T-cell (primary cell): ENCODE measurements around the gene BLMH. TPM values are rescaled to one million over a fixed set of nuclear protein-coding genes. Genes with fewer than 3 reads are reported as not detected.

Experiments
- ATAC-seq, 4 experiments: fragments of 200-7000 bp in 3 of 4; fragments of 150-1000 bp in 1 of 4; cut with Tn5 transposase; replicated peaks in 1 of 4; 1 replicate in 3 of 4; 2 replicates in 1 of 4; pipeline ENCODE4 v1.10.0; 2021; ENCODE audit warnings: moderate library complexity in 3 of 4, mild to moderate bottlenecking in 2 of 4, moderate number of reproducible peaks in 1 of 4
- CTCF ChIA-PET, 2 donors: fragments of 300-600 bp; sonication (Branson Sonifier 250); formaldehyde crosslinking; loops; one replicate each; lab custom pipeline; 2022; ENCODE audit warnings: antibody characterized with exemption in 2 of 2; lab: Charles Lee
- POLR2A ChIA-PET, 2 donors: fragments of 300-600 bp; sonication (Branson Sonifier 250); formaldehyde crosslinking; loops; one replicate each; lab custom pipeline; 2022; ENCODE audit warnings: antibody characterized with exemption in 2 of 2; lab: Charles Lee
- DNase-seq, 35 experiments: peaks; one replicate each; pipeline versions ENCODE4 v3.0.0 to v3.0.0-alpha.2; 2013 to 2023
- H3K27ac ChIP-seq: one replicate; pipeline ENCODE4 v1.5.1; 2013; ENCODE audit warnings: low read length
- H3K27me3 ChIP-seq, 2 experiments: replicated peaks in 1 of 2; 1 replicate in 1 of 2; 2 replicates in 1 of 2; pipeline versions ENCODE4 v1.6.1 to v1.7.0; 2013; ENCODE audit warnings: low read length in 1 of 2, mixed read lengths in 1 of 2; ENCODE audit not compliant: control insufficient read depth in 2 of 2, insufficient read depth in 2 of 2; ENCODE audit errors: extremely low read depth in 1 of 2
- H3K36me3 ChIP-seq, 2 donors: 1 replicate in 1 of 2; 2 replicates in 1 of 2; pipeline versions ENCODE4 v1.6.1 to v1.7.0; 2013; ENCODE audit warnings: low read length in 1 of 2; ENCODE audit not compliant: control insufficient read depth in 2 of 2, insufficient read depth in 1 of 2; ENCODE audit errors: extremely low read depth in 1 of 2
- H3K4me1 ChIP-seq, 2 experiments: 1 replicate in 1 of 2; 2 replicates in 1 of 2; pipeline versions ENCODE4 v1.6.1 to v1.7.0; 2013; ENCODE audit warnings: low read length in 2 of 2, mixed read lengths in 1 of 2; ENCODE audit not compliant: insufficient read depth in 2 of 2, control insufficient read depth in 1 of 2; ENCODE audit errors: extremely low read depth in 1 of 2
- H3K4me3 ChIP-seq, 2 donors: 1 replicate in 1 of 2; 2 replicates in 1 of 2; pipeline versions ENCODE4 v1.5.1 to v1.7.0; 2013; ENCODE audit warnings: mild to moderate bottlenecking in 2 of 2, low read length in 1 of 2, moderate library complexity in 1 of 2; ENCODE audit not compliant: control insufficient read depth in 1 of 2; ENCODE audit errors: extremely low read depth in 1 of 2
- H3K9me3 ChIP-seq: 2 replicates; pipeline ENCODE4 v1.7.0; 2013
- H3K27ac Mint-ChIP-seq, 2 donors: one replicate each; pipeline ENCODE4 v1.8.0; 2020 to 2021; ENCODE audit warnings: mild to moderate bottlenecking in 2 of 2, mixed read lengths in 2 of 2
- H3K27me3 Mint-ChIP-seq, 2 donors: one replicate each; pipeline ENCODE4 v1.8.0; 2021 to 2022; ENCODE audit warnings: mixed read lengths in 2 of 2
- H3K36me3 Mint-ChIP-seq: one replicate; pipeline ENCODE4 v1.8.0; 2021; ENCODE audit warnings: mixed read lengths
- H3K4me1 Mint-ChIP-seq, 3 donors: one replicate each; pipeline ENCODE4 v1.8.0; 2020 to 2022; ENCODE audit warnings: mixed read lengths in 3 of 3, mild to moderate bottlenecking in 1 of 3
- H3K4me3 Mint-ChIP-seq, 3 donors: one replicate each; pipeline ENCODE4 v1.8.0; 2020 to 2022; ENCODE audit warnings: mild to moderate bottlenecking in 3 of 3, mixed read lengths in 3 of 3, moderate library complexity in 3 of 3
- H3K9me3 Mint-ChIP-seq, 3 donors: one replicate each; pipeline ENCODE4 v1.8.0; 2020 to 2022; ENCODE audit warnings: mixed read lengths in 3 of 3
- WGBS: methylation state at CpG from one replicate; pipeline ENCODE4 v1.1.5; 2013; ENCODE audit warnings: missing lambda C conversion rate; ENCODE audit not compliant: insufficient coverage; 5-methylcytosine and 5-hydroxymethylcytosine counted together
- total RNA-seq, 35 experiments: library from RNA in 6 of 35; stranded (reverse) in 6 of 35; fragments of 120-200 nt in 1 of 35; gene quantifications; one replicate each; pipeline versions ENCODE4 v1.2.1 to v1.2.4 and lab custom pipeline; 2013 to 2026

The BLMH gene
- total RNA-seq, 5 donors from 2014 or later (not counting 1 experiment from before 2014, with no cell fraction given), result 38.8 to 60.2 (median 47.4) TPM

GRCh38 chr17:30222251-30222650, 69.5 kb downstream of the BLMH start:
- H3K27ac Mint-ChIP-seq, result no peak overlapping the region
- DNase-seq, result no peak
- Histone ChIP-seq H3K4me3 (no peak overlapping the region), H3K27ac (no peak overlapping the region), H3K36me3 (no peaks in the 10 kb centered on the region), H3K9me3 (no peaks in the 10 kb centered on the region), H3K4me1 (no peaks in the 10 kb centered on the region), H3K27me3 (peaks cover 0 to 11% of the 10 kb centered on the region in 2 experiments)
- H3K36me3 Mint-ChIP-seq, result no peaks in the 10 kb centered on the region
- no peaks in the 10 kb centered on the region for H3K4me1 Mint-ChIP-seq
- ChIA-PET CTCF (no interaction called here), POLR2A (no interaction called here)
- no peak for ATAC-seq
- WGBS, result 80% methylated on average over 2 of the region's 4 CpGs
- no peak overlapping the region for H3K4me3 Mint-ChIP-seq
- H3K9me3 Mint-ChIP-seq, result no peaks in the 10 kb centered on the region
- peaks cover 7 to 9% of the 10 kb centered on the region in 2 donors for H3K27me3 Mint-ChIP-seq

- POLR2A ChIA-PET, result no interaction called here
- ATAC-seq, result no peak
- Mint-ChIP-seq H3K36me3 (no peaks in the 10 kb centered on the region), H3K4me3 (no peak overlapping the region), H3K27ac (no peak overlapping the region), H3K4me1 (no peaks in the 10 kb centered on the region), H3K27me3 (peaks cover 4 to 9% of the 10 kb centered on the region in 2 donors), H3K9me3 (no peaks in the 10 kb centered on the region)
- 92% methylated on average over 2 of the region's 10 CpGs for WGBS
- no peaks in the 10 kb centered on the region for H3K9me3 ChIP-seq
- peaks cover 0 to 7% of the 10 kb centered on the region in 2 experiments for H3K27me3 ChIP-seq
- H3K4me1 ChIP-seq, result no peaks in the 10 kb centered on the region
- no peak for DNase-seq
- H3K27ac ChIP-seq, result no peak overlapping the region
- no peak overlapping the region for H3K4me3 ChIP-seq
- CTCF ChIA-PET, result interaction anchor here in 1 of 2 donors (0.7 kb wide), 1 partner anchor 30 kb away, joined by 5 read pairs; no protein-coding TSS in a partner anchor
- H3K36me3 ChIP-seq, result no peaks in the 10 kb centered on the region
These were observed 70.4 kb downstream of the BLMH start for GRCh38 chr17:30221346-30221745.

DNA sequence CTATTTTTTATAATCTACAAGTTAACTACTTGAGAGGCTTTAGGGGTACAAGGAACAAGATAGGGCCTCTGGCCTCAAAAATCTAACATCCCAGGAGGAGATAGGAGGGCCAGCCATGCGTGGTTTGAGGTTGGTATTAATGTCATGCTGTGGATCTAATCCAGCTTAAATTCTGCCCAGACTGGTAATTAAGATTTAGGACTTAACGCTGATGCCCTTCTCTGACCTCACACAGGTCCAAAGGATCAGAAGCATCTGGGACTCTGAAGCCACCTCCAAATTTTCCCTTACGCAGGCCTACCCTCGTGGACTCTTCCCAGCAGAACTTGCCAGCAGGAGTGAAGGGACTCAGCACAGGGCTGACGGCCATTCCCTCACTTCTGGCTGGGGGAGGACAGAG, 71.3 kb downstream of the BLMH start:
- no peak for ATAC-seq
- CTCF ChIA-PET, result no interaction called here
- Mint-ChIP-seq H3K9me3 (no peaks in the 10 kb centered on the region), H3K4me1 (no peaks in the 10 kb centered on the region), H3K27me3 (peaks cover 4 to 5% of the 10 kb centered on the region in 2 donors), H3K36me3 (no peaks in the 10 kb centered on the region), H3K27ac (no peak overlapping the region), H3K4me3 (no peak overlapping the region)
- WGBS, result 90% methylated on average over 2 of the region's 5 CpGs
- POLR2A ChIA-PET, result no interaction called here
- Histone ChIP-seq H3K4me1 (no peaks in the 10 kb centered on the region), H3K27ac (no peak overlapping the region), H3K4me3 (no peak overlapping the region), H3K36me3 (no peaks in the 10 kb centered on the region), H3K27me3 (peaks cover 0 to 7% of the 10 kb centered on the region in 2 experiments), H3K9me3 (no peaks in the 10 kb centered on the region)
- no peak for DNase-seq

DNA sequence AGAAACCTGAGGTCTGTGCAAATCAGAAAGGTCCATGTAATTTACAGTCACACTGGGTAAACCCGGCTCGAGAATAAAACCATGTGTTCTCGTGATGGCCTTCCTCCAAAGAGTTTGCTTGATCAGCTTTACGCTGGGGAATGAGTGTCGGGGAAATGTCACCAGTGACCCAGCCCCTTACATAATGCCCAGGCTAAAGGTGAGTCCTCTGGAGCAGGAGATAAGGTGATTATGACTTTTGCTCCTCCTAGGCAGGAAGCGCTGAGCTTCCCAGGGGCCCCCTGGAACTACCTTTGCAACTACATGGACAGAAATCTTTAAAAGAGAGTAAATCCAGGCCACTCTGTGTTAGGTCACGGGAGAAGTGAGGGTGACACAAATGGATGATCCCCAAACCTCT, 71.9 kb downstream of the BLMH start:
- H3K27ac Mint-ChIP-seq, result no peak overlapping the region
- H3K4me1 Mint-ChIP-seq, result no peaks in the 10 kb centered on the region
- H3K9me3 Mint-ChIP-seq, result no peaks in the 10 kb centered on the region
- 74% methylated on average over 4 of the region's 7 CpGs for WGBS
- ATAC-seq, result no peak
- no peak for DNase-seq
- no peak overlapping the region for H3K27ac ChIP-seq
- H3K4me1 ChIP-seq, result no peaks in the 10 kb centered on the region
- no peak overlapping the region for H3K4me3 Mint-ChIP-seq
- no peaks in the 10 kb centered on the region for H3K9me3 ChIP-seq
- peaks cover 0 to 7% of the 10 kb centered on the region in 2 experiments for H3K27me3 ChIP-seq
- no peak overlapping the region for H3K4me3 ChIP-seq
- ChIA-PET POLR2A (no interaction called here), CTCF (no interaction called here)
- H3K36me3 Mint-ChIP-seq, result no peaks in the 10 kb centered on the region
- H3K36me3 ChIP-seq, result no peaks in the 10 kb centered on the region
- peaks cover 4 to 5% of the 10 kb centered on the region in 2 donors for H3K27me3 Mint-ChIP-seq

DNA sequence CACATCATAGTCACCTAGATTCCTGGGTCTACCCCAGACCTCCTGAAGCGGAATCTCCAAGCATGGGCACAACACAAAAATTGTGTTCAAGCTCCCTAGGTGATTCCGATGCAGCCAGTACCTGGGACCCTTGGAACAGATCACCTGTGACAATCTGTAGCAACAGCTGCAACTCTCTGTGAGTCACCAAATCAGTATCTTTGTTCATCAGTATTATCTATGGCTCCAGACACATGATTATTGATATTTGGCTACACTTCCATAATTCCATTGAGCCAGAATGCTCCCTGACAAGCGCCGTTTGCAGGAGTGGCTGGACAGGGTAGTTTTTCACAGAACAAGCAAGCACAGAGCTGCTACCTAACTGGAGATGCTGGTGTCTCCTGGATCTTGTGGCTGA, 72.4 kb downstream of the BLMH start:
- Mint-ChIP-seq H3K36me3 (no peaks in the 10 kb centered on the region), H3K27ac (no peak overlapping the region), H3K4me1 (no peaks in the 10 kb centered on the region), H3K9me3 (no peaks in the 10 kb centered on the region), H3K27me3 (peaks cover 4 to 5% of the 10 kb centered on the region in 2 donors), H3K4me3 (no peak overlapping the region)
- Histone ChIP-seq H3K36me3 (no peaks in the 10 kb centered on the region), H3K27ac (no peak overlapping the region), H3K9me3 (no peaks in the 10 kb centered on the region), H3K27me3 (peaks cover 0 to 7% of the 10 kb centered on the region in 2 experiments), H3K4me1 (no peaks in the 10 kb centered on the region), H3K4me3 (no peak overlapping the region)
- WGBS, result 88% methylated on average over 3 of the region's 4 CpGs
- ATAC-seq, result no peak
- no peak for DNase-seq
- POLR2A ChIA-PET, result no interaction called here
- CTCF ChIA-PET, result no interaction called here

- Mint-ChIP-seq H3K4me3 (no peak overlapping the region), H3K36me3 (no peaks in the 10 kb centered on the region), H3K4me1 (no peaks in the 10 kb centered on the region), H3K27me3 (peaks cover 4 to 5% of the 10 kb centered on the region in 2 donors), H3K9me3 (no peaks in the 10 kb centered on the region), H3K27ac (no peak overlapping the region)
- Histone ChIP-seq H3K36me3 (no peaks in the 10 kb centered on the region), H3K27ac (no peak overlapping the region), H3K27me3 (peaks cover 0 to 7% of the 10 kb centered on the region in 2 experiments), H3K9me3 (no peaks in the 10 kb centered on the region), H3K4me3 (no peak overlapping the region), H3K4me1 (no peaks in the 10 kb centered on the region)
- ATAC-seq (no peak), DNase-seq (no peak)
- WGBS, result 78% methylated on average over 4 of the region's 9 CpGs
- POLR2A ChIA-PET, result interaction anchor here in 1 of 2 donors (0.6 kb wide), 1 partner anchor 920 kb away, joined by 3 read pairs; no protein-coding TSS in a partner anchor
- CTCF ChIA-PET, result no interaction called here
These were observed 72.9 kb downstream of the BLMH start for GRCh38 chr17:30218799-30219198.
